Skin of body (tissue), 2 donors: ENCODE results near the gene FBH1. TPM values are rescaled to one million over a fixed set of nuclear protein-coding genes. Genes with fewer than 3 reads are reported as not detected.
"Not testable (repeated sequence)": the region's sequence is repeated elsewhere in the genome, so short reads cannot be mapped to it uniquely, and the experiment has no call there.

ENCODE experiments used
- DNase-seq: peaks from one replicate; lab custom pipeline; 2025; lab: John Stamatoyannopoulos, UW
- total RNA-seq: library from RNA; depleted of rRNA; stranded (reverse); fragments of >200 nt; gene quantifications from one replicate; pipeline ENCODE4 v1.2.3, GENCODE V29; 2014

Gene FBH1
- total RNA-seq, 1 donor from 2014 or later = 56.4 TPM

DNA sequence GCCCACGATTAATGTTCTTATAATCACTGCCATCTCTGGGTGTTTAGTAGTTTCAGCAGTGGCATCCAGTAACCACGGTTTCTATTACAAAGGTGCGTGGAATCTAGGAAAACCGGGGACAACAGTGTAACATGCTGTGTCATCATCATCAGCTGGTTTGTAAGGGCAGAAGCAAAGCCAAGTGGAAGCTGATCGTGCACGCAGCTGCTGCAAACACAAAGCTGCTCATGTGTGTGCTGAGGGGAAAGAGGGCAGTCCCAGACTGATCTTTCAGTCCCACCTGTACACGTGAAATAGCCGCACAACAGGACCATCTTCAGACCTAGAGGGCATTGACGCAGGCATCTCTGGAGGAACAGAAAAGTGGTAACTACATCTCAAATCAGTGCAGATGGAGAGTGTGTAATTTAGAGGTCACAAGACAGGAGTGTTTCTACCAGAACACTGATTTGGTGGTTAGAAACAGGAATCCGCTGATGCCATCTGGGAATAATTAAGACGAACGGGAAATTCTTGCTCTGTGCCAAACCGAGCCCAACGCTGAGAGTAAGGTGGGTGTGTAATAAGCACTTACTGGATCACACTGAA lies 13.8 kb upstream of the FBH1 start:
- no peak for DNase-seq

DNA sequence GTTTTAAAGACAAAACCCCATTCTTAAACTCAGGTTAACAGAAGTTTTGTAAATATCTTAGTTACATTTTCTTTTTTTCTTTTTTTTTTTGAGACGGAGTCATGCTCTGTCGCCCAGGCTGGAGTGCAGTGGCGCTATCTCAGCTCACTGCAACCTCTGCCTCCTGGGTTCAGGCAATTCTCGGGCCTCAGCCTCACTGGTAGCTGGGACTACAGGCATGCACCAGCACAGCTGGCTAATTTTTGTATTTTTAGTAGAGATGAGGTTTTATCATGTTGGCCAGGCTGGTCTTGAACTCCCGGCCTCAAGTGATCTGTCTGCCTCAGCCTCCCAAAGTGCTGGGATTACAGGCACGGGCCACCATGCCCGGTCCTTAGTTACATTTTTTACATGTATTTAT lies 13.0 kb upstream of the FBH1 start:
- not testable (repeated sequence) for DNase-seq

GRCh38 chr10:5882961-5883360 lies 7.1 kb upstream of the FBH1 start:
- DNase-seq = no peak

GRCh38 chr10:5885619-5886018 lies 4.4 kb upstream of the FBH1 start:
- no peak for DNase-seq

- no peak for DNase-seq
Observed at GRCh38 chr10:5887029-5887428, 3.0 kb upstream of the FBH1 start.

DNA sequence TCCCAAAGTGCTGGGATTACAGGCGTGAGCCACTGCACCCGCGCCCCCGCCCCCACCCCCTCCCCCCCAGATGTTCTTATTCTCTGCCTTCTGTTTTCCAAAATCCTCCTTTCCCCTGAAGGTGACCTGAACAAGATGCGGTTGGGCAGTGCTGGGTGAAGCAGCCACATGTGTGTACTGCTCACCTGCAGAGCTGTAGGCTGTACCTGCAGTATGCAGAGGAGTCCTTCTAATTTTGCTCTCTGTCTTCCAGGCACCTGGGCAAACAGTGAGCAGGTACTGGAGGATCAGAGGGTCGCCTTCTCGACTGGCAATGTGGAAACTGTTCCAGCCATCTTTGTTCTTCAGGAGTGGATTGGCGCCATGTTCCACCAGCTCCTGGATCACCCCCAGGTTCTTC lies 2.4 kb upstream of the FBH1 start:
- DNase-seq = no peak

- DNase-seq = no peak
Observed at GRCh38 chr10:5888351-5888750, 1.7 kb upstream of the FBH1 start.

DNA sequence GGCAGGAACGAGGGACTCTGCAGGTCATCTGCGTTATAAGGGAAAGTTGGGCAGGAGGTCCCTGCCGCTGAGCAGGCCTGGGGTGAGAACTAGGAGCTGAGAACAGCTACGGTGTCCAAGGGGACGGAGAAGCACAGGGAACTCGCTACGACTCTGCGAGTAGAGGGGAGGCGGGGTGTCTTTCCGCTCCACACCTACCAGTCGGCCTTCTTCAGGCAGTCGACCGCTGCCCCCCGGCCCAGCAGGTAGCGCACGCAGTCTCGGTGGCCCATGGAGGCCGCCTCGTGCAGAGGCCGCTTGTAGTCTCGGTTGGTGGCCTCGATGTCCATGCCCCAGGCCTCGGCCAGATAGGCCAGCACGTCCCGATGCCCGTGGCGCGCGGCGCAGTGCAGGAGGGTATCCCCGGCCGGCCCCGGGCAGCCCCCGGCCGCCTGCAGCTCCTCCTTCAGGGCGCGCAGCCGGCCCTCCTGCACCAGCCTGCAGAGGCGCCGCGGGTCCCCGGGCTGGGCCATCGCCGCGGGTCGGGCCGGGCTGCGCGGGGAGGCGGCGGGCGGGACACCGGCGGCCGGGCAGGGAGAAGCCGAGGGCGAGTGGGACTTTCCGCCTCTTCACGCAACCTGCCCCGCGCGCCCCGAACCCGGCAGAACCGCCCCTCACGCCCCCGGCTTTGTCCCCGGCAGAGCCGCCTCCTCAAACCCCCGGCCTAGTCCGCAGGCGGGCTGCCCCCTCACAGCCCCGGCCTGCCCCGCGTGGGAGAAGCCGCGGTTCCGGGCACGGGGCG lies 1.0 kb upstream of the FBH1 start:
- no peak for DNase-seq

GRCh38 chr10:5890452-5890915 lies 441 bp downstream of the FBH1 start:
- DNase-seq = no peak

GRCh38 chr10:5891009-5891408 lies 966 bp downstream of the FBH1 start:
- DNase-seq = no peak

DNA sequence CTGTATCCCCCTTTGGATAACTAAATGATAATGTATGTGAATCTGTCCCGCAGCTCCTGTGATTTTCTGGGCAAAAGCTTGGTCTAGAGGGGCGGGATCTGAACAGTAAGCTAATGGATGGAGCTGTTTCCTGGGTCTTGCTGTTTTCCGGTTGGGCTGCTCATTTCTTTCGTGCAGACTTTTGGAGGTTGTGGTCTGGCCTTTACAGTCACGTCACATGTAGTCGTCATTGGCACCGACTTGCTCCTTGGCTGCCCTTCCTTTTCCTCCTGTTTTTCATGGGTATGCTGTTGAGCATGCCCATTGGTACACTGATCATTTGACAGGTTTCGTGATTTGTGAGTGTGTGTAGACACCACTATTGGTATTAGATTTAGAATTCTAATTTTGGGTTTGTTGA lies 2.0 kb downstream of the FBH1 start:
- no peak for DNase-seq

DNA sequence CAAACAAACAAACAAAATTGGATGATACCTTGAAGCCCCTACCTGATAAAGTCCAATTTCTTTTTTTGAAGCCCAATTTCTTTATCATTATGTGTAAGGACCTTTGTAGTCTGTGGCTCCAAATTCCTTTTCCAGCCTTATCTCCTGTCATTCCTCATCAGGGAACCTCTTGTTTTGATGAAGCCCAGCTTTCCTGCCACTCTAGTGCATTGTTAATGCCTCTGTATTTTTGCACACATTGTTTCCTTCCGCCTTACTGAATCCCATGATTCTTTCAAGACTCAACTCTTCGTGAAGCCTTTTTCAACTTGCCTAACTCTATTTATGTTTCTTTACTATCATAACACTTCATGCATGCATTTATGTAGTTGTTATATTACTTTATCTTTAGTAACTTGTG lies 3.3 kb downstream of the FBH1 start:
- no peak for DNase-seq

DNA sequence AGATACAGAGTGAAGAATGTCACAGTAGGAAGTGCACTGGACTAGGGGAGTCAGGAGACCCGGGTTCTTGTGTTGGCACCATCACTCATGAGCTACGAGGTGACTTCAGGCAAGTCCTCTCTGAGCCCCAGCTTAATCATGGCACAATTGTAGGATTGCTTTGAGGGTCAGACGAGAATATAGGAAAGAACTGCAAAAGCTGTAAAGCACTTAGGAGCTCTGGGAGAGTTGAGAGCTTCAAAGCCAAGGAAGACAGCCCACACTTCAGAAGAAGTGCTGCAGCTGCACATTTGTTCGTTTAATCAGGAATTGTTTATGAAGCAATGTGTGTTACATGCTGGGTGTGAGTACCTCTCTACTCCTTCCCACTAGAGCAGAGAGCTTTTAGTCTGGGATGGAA lies 4.4 kb downstream of the FBH1 start:
- DNase-seq = no peak

DNA sequence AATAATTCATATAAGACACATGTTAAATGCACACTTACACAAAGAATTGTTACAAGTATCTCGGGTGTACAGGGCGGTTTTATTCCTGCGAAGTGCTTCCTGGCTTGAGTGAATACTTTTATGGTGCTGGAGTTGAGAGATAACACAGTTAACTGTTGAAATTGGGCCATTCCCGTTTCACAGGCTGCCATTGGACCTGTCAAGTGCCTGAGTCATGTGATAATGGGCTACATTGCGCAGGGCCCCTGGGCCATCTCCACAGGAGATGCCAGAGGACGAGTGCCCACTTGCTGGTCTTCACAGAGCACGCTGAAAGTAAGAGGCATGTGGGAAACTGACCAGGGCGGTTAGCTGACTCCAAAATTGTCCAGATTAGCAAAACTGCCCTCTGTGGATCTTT lies 4.8 kb downstream of the FBH1 start:
- DNase-seq = no peak

GRCh38 chr10:5895365-5895764 lies 5.3 kb downstream of the FBH1 start:
- DNase-seq = no peak

DNA sequence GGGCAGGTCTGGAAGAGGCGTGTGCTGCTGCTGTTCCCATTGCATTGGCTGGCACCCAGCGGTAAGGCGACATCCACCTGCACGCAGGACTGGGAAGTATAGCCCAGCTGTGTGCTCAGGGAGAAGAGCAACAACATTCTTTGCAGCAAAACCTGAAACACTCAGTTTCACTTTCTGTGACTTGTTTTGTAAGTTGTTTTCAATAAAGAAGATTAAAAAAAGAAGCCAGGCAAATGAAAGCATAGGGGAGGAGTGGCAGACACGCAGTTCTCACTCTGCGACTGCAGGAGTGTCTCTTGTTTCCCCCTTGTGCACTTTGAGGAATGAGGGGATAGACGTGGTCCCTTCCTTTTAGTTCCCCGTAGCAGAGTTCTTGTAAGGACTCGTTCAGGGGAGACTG lies 5.8 kb downstream of the FBH1 start:
- no peak for DNase-seq

DNA sequence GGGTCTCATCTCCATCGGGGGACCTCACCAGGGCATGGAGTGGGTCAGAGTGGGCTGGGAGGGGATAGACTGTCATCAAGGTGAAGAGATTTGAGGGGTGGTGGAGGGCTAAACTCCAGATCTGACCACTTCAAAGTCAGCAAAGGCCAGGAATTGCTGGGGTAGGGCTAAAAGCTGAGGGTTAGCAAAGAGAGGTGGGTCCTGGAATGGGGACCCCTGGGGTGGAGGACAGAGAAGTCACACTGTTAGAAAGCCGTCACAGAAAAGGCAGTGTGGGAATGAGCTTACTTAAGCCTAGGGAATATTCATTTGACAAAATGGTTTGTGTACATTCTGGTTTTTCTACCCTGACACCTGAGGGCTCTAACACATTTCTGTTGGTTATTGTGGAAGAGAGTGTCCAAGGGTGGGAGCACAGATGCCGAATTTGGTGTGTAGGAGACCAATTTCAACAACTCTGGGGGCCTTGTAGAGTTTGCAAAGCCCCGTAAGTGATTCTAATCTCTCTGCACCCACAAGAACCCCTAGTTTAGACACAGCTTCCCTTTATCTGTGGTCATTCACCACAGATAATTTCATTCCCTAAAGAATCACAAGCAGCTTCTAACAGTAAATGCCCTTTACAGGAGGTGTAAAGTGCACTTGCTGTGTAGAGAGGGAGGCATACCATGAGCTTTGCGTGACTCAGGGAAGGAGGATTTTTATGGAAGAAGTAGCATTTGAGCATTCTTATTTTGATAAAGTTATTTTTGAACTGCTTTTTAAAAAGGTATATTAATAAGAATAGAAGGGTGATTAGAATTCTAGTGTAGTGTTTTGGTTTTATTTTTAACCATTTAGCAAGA lies 6.4 kb downstream of the FBH1 start:
- no peak for DNase-seq

DNA sequence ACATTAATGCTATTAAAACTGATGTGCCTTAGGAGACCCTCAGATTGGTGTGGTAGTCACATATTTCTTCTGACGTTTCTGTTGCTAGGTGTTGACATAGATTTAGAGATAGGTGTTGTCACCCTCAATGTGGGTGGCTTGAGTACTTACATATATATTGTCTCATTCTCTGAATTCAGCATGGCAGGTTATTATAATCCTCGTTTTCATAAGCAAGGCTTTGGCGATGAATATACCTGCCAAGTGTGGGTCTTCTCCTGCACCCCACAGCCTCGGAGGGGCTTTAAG lies 7.0 kb downstream of the FBH1 start:
- DNase-seq = no peak

DNA sequence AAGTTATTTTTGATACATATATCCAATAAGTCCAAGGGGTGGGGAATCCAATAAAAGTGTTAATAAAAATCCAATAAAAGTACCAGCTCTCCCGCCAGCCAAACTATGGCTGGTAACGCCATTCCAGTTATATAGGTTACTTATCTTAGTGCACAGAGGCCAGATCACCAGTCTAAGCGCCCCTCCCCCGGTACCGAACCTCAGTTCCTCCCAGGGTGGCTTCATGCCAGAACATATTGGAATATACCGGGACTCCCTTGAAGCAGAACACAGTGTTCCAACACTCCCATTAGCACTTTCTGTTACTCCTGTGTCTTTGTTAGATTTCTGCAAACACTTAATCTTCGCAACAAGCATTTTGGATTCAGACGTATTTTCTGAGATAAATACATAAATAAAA lies 7.5 kb downstream of the FBH1 start:
- no peak for DNase-seq

DNA sequence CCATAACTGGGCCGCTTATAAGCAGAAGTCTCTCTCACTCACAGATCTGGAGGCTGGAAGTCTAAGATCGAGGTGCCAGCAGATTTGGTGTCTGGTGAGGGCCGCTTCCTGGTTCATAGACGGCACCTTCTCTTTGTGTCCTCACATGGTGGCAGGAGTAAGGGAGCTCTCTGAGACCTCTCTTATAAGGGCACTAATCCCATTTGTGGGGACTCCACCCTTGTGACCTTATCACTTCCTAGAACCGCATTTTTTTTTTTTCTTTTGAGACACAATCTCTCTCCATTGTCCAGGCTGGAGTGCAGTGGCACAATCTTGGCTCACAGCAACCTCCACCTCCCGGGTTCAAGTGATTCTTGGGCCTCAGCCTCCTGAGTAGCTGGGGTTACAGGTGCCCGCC lies 8.1 kb downstream of the FBH1 start:
- no peak for DNase-seq

- no peak for DNase-seq
Observed at GRCh38 chr10:5900247-5900646, 10.2 kb downstream of the FBH1 start.

DNA sequence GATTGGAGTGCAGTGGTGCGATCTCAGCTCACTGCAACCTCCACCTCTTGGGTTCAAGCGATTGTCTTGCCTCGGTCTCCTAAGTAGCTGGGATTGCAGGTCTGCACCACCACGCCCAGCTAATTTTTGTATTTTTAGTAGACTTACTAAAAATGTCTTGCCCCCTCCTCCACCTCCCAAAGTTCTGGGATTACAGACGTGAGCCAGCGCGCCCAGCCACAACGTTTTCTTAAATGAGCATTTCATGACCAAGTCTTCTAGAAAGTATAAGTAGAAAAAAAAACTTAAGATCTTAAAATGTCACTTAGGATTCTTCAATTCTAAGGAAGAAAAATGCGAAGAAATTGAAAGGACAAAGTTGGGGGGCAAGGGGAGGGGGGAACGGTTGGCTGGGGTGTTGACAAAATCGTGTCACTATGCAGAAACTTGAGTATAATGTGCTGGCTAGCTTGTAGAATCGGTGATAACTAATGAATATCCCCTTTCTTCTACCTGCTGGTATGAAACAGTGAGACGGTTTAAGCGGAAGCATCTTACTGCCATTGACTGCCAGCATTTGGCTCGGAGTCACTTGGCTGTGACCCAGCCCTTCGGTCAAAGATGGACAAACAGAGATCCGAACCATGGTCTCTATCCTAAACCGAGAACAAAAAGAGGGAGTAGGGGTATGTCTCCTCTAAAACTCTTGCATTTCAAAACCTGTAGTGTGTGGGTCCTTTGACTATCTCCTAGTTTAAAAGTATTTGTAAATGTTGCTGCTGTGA lies 12.7 kb downstream of the FBH1 start:
- DNase-seq = no peak
